GM12878 (cell line): ENCODE results near the gene MFAP4. TPM values are rescaled to one million over a fixed set of nuclear protein-coding genes. Genes with fewer than 3 reads are reported as not detected.

ENCODE experiments used
- ATAC-seq: fragments of 200-7000 bp; cut with Tn5 transposase; 3 replicates; pipeline ENCODE4 v1.9.1; 2020; ENCODE audit warnings: mild to moderate bottlenecking, moderate library complexity
- BruUV-seq: library from RNA; stranded (reverse); fragments of 400-500 nt; replicated peaks from 2 replicates; lab custom pipeline; 2021; lab: Mats Ljungman, UMichigan
- CTCF ChIA-PET: fragments of 300-600 bp; sonication (Branson Sonifier 250); formaldehyde crosslinking; extraction: SDS; loops from one replicate; lab custom pipeline; 2021; ENCODE audit warnings: inconsistent platforms; lab: Yijun Ruan, JAX
- POLR2A ChIA-PET: fragments of 350-600 bp; formaldehyde crosslinking; extraction: SDS; loops from one replicate; lab custom pipeline; 2021; ENCODE audit warnings: inconsistent platforms; lab: Charles Lee
- RAD21 ChIA-PET: fragments of 300-600 bp; sonication (Branson Sonifier 250); formaldehyde crosslinking; loops from one replicate; lab custom pipeline; 2023; ENCODE audit warnings: antibody characterized with exemption; ENCODE audit not compliant: unreplicated experiment; lab: Charles Lee
- SMC1A ChIA-PET: fragments of 300-600 bp; sonication (Branson Sonifier 250); formaldehyde crosslinking; loops from one replicate; lab custom pipeline; 2023; ENCODE audit not compliant: unreplicated experiment, uncharacterized antibody; lab: Charles Lee
- DNase-seq: peaks from one replicate; pipeline ENCODE4 v3.0.0-alpha.2; 2011; ENCODE audit warnings: low read depth, low spot score
- FAIRE-seq: peaks from 3 replicates; lab custom pipeline; 2011; peaks lifted over from hg19 to GRCh38; lab: Jason Lieb, UNC
- H2AFZ ChIP-seq: 2 replicates; pipeline ENCODE4 v1.6.0; 2011; ENCODE audit warnings: low read depth, low read length, control low read depth; ENCODE audit not compliant: control insufficient read depth
- H3K27ac ChIP-seq: 2 replicates; pipeline ENCODE4 v1.5.1; 2011; ENCODE audit warnings: control low read depth; ENCODE audit not compliant: control insufficient read depth, insufficient read depth
- H3K27me3 ChIP-seq, 2 experiments: replicated peaks in 1 of 2; 2 replicates each; pipeline versions ENCODE4 v1.6.0 to v1.6.1; 2011; ENCODE audit warnings: low read length in 1 of 2; ENCODE audit not compliant: control insufficient read depth in 2 of 2, insufficient read depth in 2 of 2
- H3K36me3 ChIP-seq, 2 experiments: 2 replicates each; pipeline ENCODE4 v1.5.1; 2011; ENCODE audit warnings: low read length in 1 of 2; ENCODE audit not compliant: control insufficient read depth in 2 of 2, insufficient read depth in 2 of 2
- H3K4me1 ChIP-seq: 2 replicates; pipeline ENCODE4 v1.6.1; 2011; ENCODE audit warnings: mild to moderate bottlenecking, low read length, moderate library complexity, mixed read lengths; ENCODE audit not compliant: control insufficient read depth, insufficient read depth
- H3K4me2 ChIP-seq: 2 replicates; pipeline ENCODE4 v1.6.0; 2011; ENCODE audit warnings: control low read depth; ENCODE audit not compliant: control insufficient read depth, insufficient read depth
- H3K4me3 ChIP-seq: fragments of 200-600 bp; sonication (generic); 2 replicates; pipeline ENCODE4 v1.5.1; 2016
- H3K79me2 ChIP-seq: 2 replicates; pipeline ENCODE4 v1.6.0; 2011; ENCODE audit warnings: low read length; ENCODE audit not compliant: control insufficient read depth, insufficient read depth
- H3K9ac ChIP-seq: 2 replicates; pipeline ENCODE4 v1.8.0; 2011; ENCODE audit warnings: low read length, control low read depth, mixed read lengths; ENCODE audit not compliant: control insufficient read depth, insufficient read depth
- H3K9me3 ChIP-seq: replicated peaks from 3 replicates; pipeline ENCODE4 v1.5.1; 2011; ENCODE audit warnings: mild to moderate bottlenecking, low read length; ENCODE audit not compliant: control insufficient read depth, insufficient read depth
- H4K20me1 ChIP-seq: 2 replicates; pipeline ENCODE4 v1.6.0; 2011; ENCODE audit not compliant: control insufficient read depth, insufficient read depth
- ATF2 ChIP-seq: IDR thresholded peaks from 2 replicates; pipeline ENCODE4 v1.6.1; 2012; ENCODE audit warnings: low read length, inconsistent platforms
- ATF3 ChIP-seq: IDR thresholded peaks from 2 replicates; pipeline ENCODE4 v1.6.1; 2011; ENCODE audit warnings: low read depth, mild to moderate bottlenecking, low read length, moderate library complexity, borderline replicate concordance; ENCODE audit errors: extremely low read depth
- HDAC2 ChIP-seq: fragments of 200-600 bp; sonication (generic); IDR thresholded peaks from 2 replicates; pipeline ENCODE4 v1.6.1; 2017
- NFIC ChIP-seq: IDR thresholded peaks from 2 replicates; pipeline ENCODE4 v1.6.1; 2012; ENCODE audit warnings: low read depth, mild to moderate bottlenecking, inconsistent platforms, low read length, moderate library complexity
- NFYB ChIP-seq: IDR thresholded peaks from 2 replicates; pipeline ENCODE4 v1.6.1; 2011; ENCODE audit warnings: low read depth, mild to moderate bottlenecking, low read length, improper control_type of control experiment, moderate library complexity; ENCODE audit not compliant: insufficient read depth
- PBX3 ChIP-seq: IDR thresholded peaks from 2 replicates; pipeline ENCODE4 v1.6.1; 2011; ENCODE audit warnings: mild to moderate bottlenecking, low read depth, low read length, moderate library complexity; ENCODE audit not compliant: insufficient replicate concordance
- PRDM15 ChIP-seq: fragments of 450-650 bp; formaldehyde crosslinking; IDR thresholded peaks from 2 replicates; pipeline ENCODE4 v1.4.0; 2020; ENCODE audit warnings: mild to moderate bottlenecking, moderate library complexity
- RAD21 ChIP-seq: IDR thresholded peaks from 2 replicates; pipeline ENCODE4 v1.6.1; 2011; ENCODE audit warnings: mild to moderate bottlenecking, low read depth, low read length, moderate library complexity; ENCODE audit not compliant: insufficient read depth
- WGBS: methylation state at CpG from one replicate; pipeline ENCODE4 v1.1.6; 2016; ENCODE audit warnings: low lambda C conversion rate; ENCODE audit not compliant: insufficient replicate concordance, insufficient coverage; ENCODE audit errors: missing lambda C conversion rate; 5-methylcytosine and 5-hydroxymethylcytosine counted together
- in situ Hi-C: fragments of 300-500 bp; cut with MboI; formaldehyde crosslinking; loops from 9 replicates; pipeline ENCODE4 v1.14.3; 2018; ENCODE audit warnings: mixed read lengths
- intact Hi-C: fragments of 100-400 bp; cut with micrococcal nuclease; formaldehyde crosslinking; loops from one replicate; pipeline ENCODE4 v1.14.2; 2022; ENCODE audit not compliant: unreplicated experiment
- polyA plus RNA-seq, 11 experiments: library from polyadenylated mRNA; depleted of rRNA in 4 of 11; unstranded in 6 of 11; stranded (reverse) in 5 of 11; fragments of >200 nt; fragmentation: Nextera tagmentation in 4 of 11; fragmentation: Illumina TruSeq in 1 of 11; extraction: Ambion mirVana in 4 of 11; extraction: Trizol in 1 of 11; gene quantifications; 1 replicate in 1 of 11; 2 replicates in 10 of 11; pipeline versions ENCODE4 v1.2.1 to v1.2.3, GENCODE V29; 2011 to 2016; ENCODE audit warnings: inconsistent platforms in 2 of 11, missing spikeins in 2 of 11, low read depth in 1 of 11
- total RNA-seq, 4 experiments: library from RNA; depleted of rRNA in 3 of 4; stranded (reverse); fragments of >200 nt in 3 of 4; fragmentation: Illumina TruSeq in 1 of 4; extraction: Trizol in 1 of 4; gene quantifications; 2 replicates each; pipeline versions ENCODE4 v1.2.1 to v1.2.3, GENCODE V29; 2013 to 2021

Gene MFAP4
- total and polyA plus RNA-seq, 10 of the 15 experiments (the other 5 are each of a cell fraction or from before 2014, with no cell fraction given) = 0.08 to 0.28 (median 0.09) TPM; not detected in 7

GRCh38 chr17:19337712-19338023 lies 49.3 kb downstream of the MFAP4 start:
- no peak for FAIRE-seq
- in situ Hi-C loops = loop anchor here (5.0 kb wide), 1 partner anchor 85 kb away; no protein-coding TSS in a partner anchor
- 3% methylated on average over 2 of the region's 2 CpGs for WGBS

More at GRCh38 chr17:19337712-19338023, 49.3 kb downstream of the MFAP4 start:
- H3K4me2 ChIP-seq = no peak overlapping the region
- H3K9me3 ChIP-seq = no peaks in the 10 kb centered on the region
- peaks cover 5% of the 10 kb centered on the region for H3K4me1 ChIP-seq
- ChIA-PET SMC1A (interaction anchor here (1.1 to 2.0 kb wide), 4 partner anchors 14 to 37 kb away, joined by 3 to 11 read pairs (median 6); no protein-coding TSS in a partner anchor), POLR2A (no interaction called here), RAD21 (no interaction called here)
- DNase-seq = no peak
- H3K27ac ChIP-seq = no peak overlapping the region
- no peaks in the 10 kb centered on the region for H3K79me2 ChIP-seq
- no peak for TF ChIP-seq PBX3
- no peak for TF ChIP-seq RAD21
- no peak for TF ChIP-seq NFIC
- TF ChIP-seq PRDM15 (CRISPR knock-in tag) = no peak
- no peak for TF ChIP-seq HDAC2
- TF ChIP-seq ATF2 = no peak
- TF ChIP-seq ATF3 = no peak
- TF ChIP-seq NFYB = no peak
- TF ChIP-seq, all 136 proteins: peak for 0
- intact Hi-C loops = no loop called here
- H3K4me3 ChIP-seq = no peak overlapping the region
- CTCF ChIA-PET = interaction anchor here (1.0 to 2.8 kb wide), 6 partner anchors 15 to 126 kb away, joined by 3 to 20 read pairs (median 4); no protein-coding TSS in a partner anchor
- no peaks in the 10 kb centered on the region; a peak in 1 of 4 replicates for H3K27me3 ChIP-seq
- H4K20me1 ChIP-seq = no peaks in the 10 kb centered on the region
- no peak for ATAC-seq
- no TSS peak for BruUV-seq
- H3K9ac ChIP-seq = no peak overlapping the region
- H2AFZ ChIP-seq = no peak overlapping the region
- no peaks in the 10 kb centered on the region for H3K36me3 ChIP-seq
